ENCODE measurements around the gene SCAMP3.

GRCh38 chr1:155261852-155262673 lies at the start of gene SCAMP3:
- TF ChIP-seq, protein P1, sequence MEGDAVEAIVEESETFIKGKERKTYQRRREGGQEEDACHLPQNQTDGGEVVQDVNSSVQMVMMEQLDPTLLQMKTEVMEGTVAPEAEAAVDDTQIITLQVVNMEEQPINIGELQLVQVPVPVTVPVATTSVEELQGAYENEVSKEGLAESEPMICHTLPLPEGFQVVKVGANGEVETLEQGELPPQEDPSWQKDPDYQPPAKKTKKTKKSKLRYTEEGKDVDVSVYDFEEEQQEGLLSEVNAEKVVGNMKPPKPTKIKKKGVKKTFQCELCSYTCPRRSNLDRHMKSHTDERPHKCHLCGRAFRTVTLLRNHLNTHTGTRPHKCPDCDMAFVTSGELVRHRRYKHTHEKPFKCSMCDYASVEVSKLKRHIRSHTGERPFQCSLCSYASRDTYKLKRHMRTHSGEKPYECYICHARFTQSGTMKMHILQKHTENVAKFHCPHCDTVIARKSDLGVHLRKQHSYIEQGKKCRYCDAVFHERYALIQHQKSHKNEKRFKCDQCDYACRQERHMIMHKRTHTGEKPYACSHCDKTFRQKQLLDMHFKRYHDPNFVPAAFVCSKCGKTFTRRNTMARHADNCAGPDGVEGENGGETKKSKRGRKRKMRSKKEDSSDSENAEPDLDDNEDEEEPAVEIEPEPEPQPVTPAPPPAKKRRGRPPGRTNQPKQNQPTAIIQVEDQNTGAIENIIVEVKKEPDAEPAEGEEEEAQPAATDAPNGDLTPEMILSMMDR (IDR thresholded peaks at IDR 0.05; ENCODE audit: extremely low read depth in 1 of 2, insufficient read depth in 1 of 2, low read depth in 1 of 2, low read length in 2 of 2): no peak
- TF ChIP-seq, protein P2, sequence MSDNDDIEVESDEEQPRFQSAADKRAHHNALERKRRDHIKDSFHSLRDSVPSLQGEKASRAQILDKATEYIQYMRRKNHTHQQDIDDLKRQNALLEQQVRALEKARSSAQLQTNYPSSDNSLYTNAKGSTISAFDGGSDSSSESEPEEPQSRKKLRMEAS (IDR thresholded peaks at IDR 0.05; ENCODE audit: insufficient read depth, insufficient read length): peak; percentile 98

Measured in endothelial cell of umbilical vein (primary cell).